SU-DHL-6 (cell line): ENCODE data around the gene ASB18.

Source experiments
- H2AFZ ChIP-seq: fragments of 200-600 bp; sonication (generic); 2 replicates; pipeline ENCODE4 v1.6.1; 2014; ENCODE audit warnings: low read depth, mild to moderate bottlenecking, moderate library complexity, mixed read lengths, antibody characterized with exemption, low read length; ENCODE audit not compliant: severe bottlenecking
- H3F3A ChIP-seq: fragments of 200-600 bp; shearing (Covaris generic); 2 replicates; pipeline ENCODE4 v1.6.0; 2016; ENCODE audit warnings: antibody characterized with exemption, mild to moderate bottlenecking; ENCODE audit not compliant: insufficient read depth
- H3K27ac ChIP-seq: fragments of 200-600 bp; sonication (generic); 2 replicates; pipeline ENCODE4 v1.5.1; 2016; ENCODE audit warnings: low read depth, mild to moderate bottlenecking, low read length, moderate library complexity, mixed read lengths
- H3K27me3 ChIP-seq: fragments of 200-600 bp; sonication (generic), shearing (Covaris generic); 2 replicates; pipeline ENCODE4 v1.6.0; 2014; ENCODE audit warnings: mild to moderate bottlenecking, low read length
- H3K36me3 ChIP-seq: fragments of 200-600 bp; sonication (generic); 2 replicates; pipeline ENCODE4 v1.6.1; 2014; ENCODE audit warnings: mild to moderate bottlenecking, low read length, mixed read lengths
- H3K4me2 ChIP-seq: fragments of 300-600, 200-600 bp; shearing (Covaris generic), sonication (generic); 2 replicates; pipeline ENCODE4 v1.6.0; 2014; ENCODE audit warnings: low read length, low read depth, mild to moderate bottlenecking; ENCODE audit not compliant: poor library complexity, severe bottlenecking
- H3K4me3 ChIP-seq: fragments of 200-600 bp; sonication (generic); 2 replicates; pipeline ENCODE4 v1.5.1; 2014; ENCODE audit warnings: antibody characterized with exemption, low read length, mild to moderate bottlenecking, mixed read lengths; ENCODE audit not compliant: insufficient read depth, poor library complexity, severe bottlenecking
- H3K79me2 ChIP-seq: fragments of 200-600 bp; sonication (generic); 2 replicates; pipeline ENCODE4 v1.6.1; 2014; ENCODE audit warnings: mild to moderate bottlenecking, low read length, moderate library complexity; ENCODE audit not compliant: insufficient read depth
- H3K9ac ChIP-seq: fragments of 200-600 bp; sonication (generic); 2 replicates; pipeline ENCODE4 v1.7.0; 2014; ENCODE audit warnings: mild to moderate bottlenecking, low read length
- H3K9me2 ChIP-seq: fragments of 200-600 bp; sonication (generic); replicated peaks from 2 replicates; pipeline ENCODE4 v1.6.1; 2014; ENCODE audit warnings: low read length; ENCODE audit not compliant: insufficient read depth
- H3K9me3 ChIP-seq: fragments of 200-600 bp; sonication (generic); 2 replicates; pipeline ENCODE4 v1.6.1; 2014; ENCODE audit warnings: low read length, mixed read lengths; ENCODE audit not compliant: insufficient read depth
- H4K20me1 ChIP-seq: fragments of 200-600 bp; sonication (generic); 2 replicates; pipeline ENCODE4 v1.6.1; 2014; ENCODE audit warnings: low read depth, mild to moderate bottlenecking, antibody characterized with exemption, low read length, moderate library complexity, mixed read lengths
- CTCF ChIP-seq: fragments of 200-600 bp; sonication (generic); IDR thresholded peaks from one replicate; pipeline ENCODE4 v1.5.1; 2017; ENCODE audit warnings: antibody characterized with exemption, mild to moderate bottlenecking, low read length, moderate library complexity; ENCODE audit not compliant: insufficient read depth, poor library complexity, severe bottlenecking
- EZH2phosphoT487 ChIP-seq: fragments of 200-600 bp; sonication (generic), shearing (Covaris generic); conservative IDR thresholded peaks from 2 replicates; pipeline ENCODE4 v1.6.1; 2018; ENCODE audit warnings: mild to moderate bottlenecking, antibody characterized with exemption, low read length, moderate library complexity, mixed read lengths

The ASB18 gene

GRCh38 chr2:236237468-236238190 is 26.6 kb downstream of the ASB18 start:
- H3K9ac ChIP-seq: no peak overlapping the region
- no peak overlapping the region for H3K4me2 ChIP-seq
- no peaks in the 10 kb centered on the region for H3F3A ChIP-seq
- no peaks in the 10 kb centered on the region for H3K79me2 ChIP-seq
- no peak overlapping the region for H3K27ac ChIP-seq
- no peaks in the 10 kb centered on the region for H3K27me3 ChIP-seq
- no peaks in the 10 kb centered on the region for H3K36me3 ChIP-seq
- no peaks in the 10 kb centered on the region for H4K20me1 ChIP-seq
- TF ChIP-seq CTCF (no peak), EZH2phosphoT487 (no peak)
- H2AFZ ChIP-seq: no peak overlapping the region
- H3K9me2 ChIP-seq: no peaks in the 10 kb centered on the region
- no peak overlapping the region for H3K4me3 ChIP-seq
- no peaks in the 10 kb centered on the region for H3K9me3 ChIP-seq

GRCh38 chr2:236236559-236237452 is 27.4 kb downstream of the ASB18 start:
- Histone ChIP-seq H3K9me3 (no peaks in the 10 kb centered on the region), H3K9ac (no peak overlapping the region), H3K4me3 (no peak overlapping the region), H3K27ac (no peak overlapping the region), H3K79me2 (no peaks in the 10 kb centered on the region), H3K4me2 (no peak overlapping the region), H2AFZ (no peak overlapping the region), H3K9me2 (no peaks in the 10 kb centered on the region), H3F3A (no peaks in the 10 kb centered on the region), H3K36me3 (no peaks in the 10 kb centered on the region), H3K27me3 (no peaks in the 10 kb centered on the region), H4K20me1 (no peaks in the 10 kb centered on the region)
- TF ChIP-seq CTCF (no peak), EZH2phosphoT487 (no peak)

- H3F3A ChIP-seq: no peaks in the 10 kb centered on the region
- H3K27me3 ChIP-seq: no peaks in the 10 kb centered on the region
- H3K79me2 ChIP-seq: no peaks in the 10 kb centered on the region
Observed at GRCh38 chr2:236229186-236229585, 35.0 kb downstream of the ASB18 start.

More at GRCh38 chr2:236229186-236229585, 35.0 kb downstream of the ASB18 start:
- Histone ChIP-seq H3K4me2 (no peak overlapping the region), H3K9me3 (no peaks in the 10 kb centered on the region), H3K27ac (no peak overlapping the region), H4K20me1 (no peaks in the 10 kb centered on the region), H3K36me3 (no peaks in the 10 kb centered on the region), H2AFZ (no peak overlapping the region), H3K4me3 (no peak overlapping the region), H3K9me2 (no peaks in the 10 kb centered on the region), H3K9ac (no peak overlapping the region)
- TF ChIP-seq EZH2phosphoT487 (no peak), CTCF (no peak)
